BE2C (cell line): Measurements from ENCODE around the gene VPS26C.

Experiments used
- DNase-seq: peaks from one replicate; pipeline ENCODE4 v3.0.0-alpha.2; 2020
- H3K27me3 ChIP-seq: fragments of 250-450 bp; sonication (Bioruptor Pico); 2 replicates; pipeline ENCODE4 v1.5.1; 2020; ENCODE audit warnings: mild to moderate bottlenecking
- H3K36me3 ChIP-seq: fragments of 250-450 bp; sonication (Bioruptor Pico); 2 replicates; pipeline ENCODE4 v1.5.1; 2020; ENCODE audit warnings: mild to moderate bottlenecking
- H3K4me1 ChIP-seq: fragments of 250-450 bp; sonication (Bioruptor Pico); 2 replicates; pipeline ENCODE4 v1.5.1; 2020
- H3K4me3 ChIP-seq: 2 replicates; pipeline ENCODE4 v1.5.1; 2011; ENCODE audit warnings: low read depth, low read length
- H3K9me3 ChIP-seq: fragments of 250-450 bp; sonication (Bioruptor Pico); 2 replicates; pipeline ENCODE4 v1.5.1; 2020
- TF ChIP-seq, protein P1 (sequence below): IDR thresholded peaks from 2 replicates; pipeline ENCODE4 v1.5.1; 2012; ENCODE audit warnings: mild to moderate bottlenecking, low read depth, low read length

The VPS26C gene

DNA sequence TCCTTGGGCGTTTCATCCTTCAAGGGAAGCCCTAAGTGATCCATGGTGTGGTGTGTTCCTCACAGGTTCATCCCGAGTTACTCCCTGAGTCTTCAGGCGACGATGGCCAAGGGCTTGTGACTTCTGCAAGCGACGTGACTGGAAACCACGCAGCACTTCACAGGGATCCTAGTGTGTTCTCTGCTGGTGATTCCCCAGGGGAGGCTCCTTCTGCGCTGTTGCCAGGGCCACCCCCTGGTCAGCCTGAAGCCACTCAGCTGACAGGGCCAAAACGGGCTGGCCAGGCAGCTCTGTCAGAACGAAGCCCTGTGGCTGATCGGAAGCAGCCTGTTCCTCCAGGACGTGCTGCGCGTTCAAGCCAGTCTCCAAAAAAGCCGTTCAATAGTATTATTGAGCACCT lies 71.5 kb downstream of the VPS26C start:
- TF ChIP-seq, protein P1, sequence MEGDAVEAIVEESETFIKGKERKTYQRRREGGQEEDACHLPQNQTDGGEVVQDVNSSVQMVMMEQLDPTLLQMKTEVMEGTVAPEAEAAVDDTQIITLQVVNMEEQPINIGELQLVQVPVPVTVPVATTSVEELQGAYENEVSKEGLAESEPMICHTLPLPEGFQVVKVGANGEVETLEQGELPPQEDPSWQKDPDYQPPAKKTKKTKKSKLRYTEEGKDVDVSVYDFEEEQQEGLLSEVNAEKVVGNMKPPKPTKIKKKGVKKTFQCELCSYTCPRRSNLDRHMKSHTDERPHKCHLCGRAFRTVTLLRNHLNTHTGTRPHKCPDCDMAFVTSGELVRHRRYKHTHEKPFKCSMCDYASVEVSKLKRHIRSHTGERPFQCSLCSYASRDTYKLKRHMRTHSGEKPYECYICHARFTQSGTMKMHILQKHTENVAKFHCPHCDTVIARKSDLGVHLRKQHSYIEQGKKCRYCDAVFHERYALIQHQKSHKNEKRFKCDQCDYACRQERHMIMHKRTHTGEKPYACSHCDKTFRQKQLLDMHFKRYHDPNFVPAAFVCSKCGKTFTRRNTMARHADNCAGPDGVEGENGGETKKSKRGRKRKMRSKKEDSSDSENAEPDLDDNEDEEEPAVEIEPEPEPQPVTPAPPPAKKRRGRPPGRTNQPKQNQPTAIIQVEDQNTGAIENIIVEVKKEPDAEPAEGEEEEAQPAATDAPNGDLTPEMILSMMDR = no peak

DNA sequence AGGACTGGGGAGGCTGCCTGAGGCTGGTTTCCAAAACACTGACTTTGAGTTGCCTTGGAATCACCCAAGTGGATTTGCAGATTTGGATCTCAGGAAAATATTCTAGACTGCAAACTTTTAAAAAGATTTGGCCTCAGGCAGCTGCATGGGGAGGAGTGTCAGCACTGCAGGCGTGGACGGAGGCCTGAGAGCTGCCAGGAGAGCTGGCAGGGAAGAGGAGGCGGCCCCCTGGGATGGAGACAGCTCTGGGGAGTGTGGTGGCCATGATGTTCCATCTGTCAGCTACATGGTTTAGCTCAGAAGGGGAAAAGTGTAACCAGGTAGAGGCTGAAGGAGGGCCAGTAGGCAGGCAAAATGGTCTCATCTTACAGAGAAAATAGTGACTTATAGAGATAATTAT lies 72.1 kb downstream of the VPS26C start:
- H3K4me3 ChIP-seq = no peak overlapping the region
- no peaks in the 10 kb centered on the region for H3K27me3 ChIP-seq
- H3K9me3 ChIP-seq = no peaks in the 10 kb centered on the region
- DNase-seq = no peak
- TF ChIP-seq, protein P1 = no peak
- H3K4me1 ChIP-seq = no peaks in the 10 kb centered on the region
- peaks cover 45% of the 10 kb centered on the region for H3K36me3 ChIP-seq

More for the DNA sequence above, 71.5 kb downstream of the VPS26C start:
- Histone ChIP-seq H3K4me3 (no peak overlapping the region), H3K4me1 (no peaks in the 10 kb centered on the region), H3K36me3 (peaks cover 50% of the 10 kb centered on the region), H3K27me3 (no peaks in the 10 kb centered on the region), H3K9me3 (no peaks in the 10 kb centered on the region)
- no peak for DNase-seq

DNA sequence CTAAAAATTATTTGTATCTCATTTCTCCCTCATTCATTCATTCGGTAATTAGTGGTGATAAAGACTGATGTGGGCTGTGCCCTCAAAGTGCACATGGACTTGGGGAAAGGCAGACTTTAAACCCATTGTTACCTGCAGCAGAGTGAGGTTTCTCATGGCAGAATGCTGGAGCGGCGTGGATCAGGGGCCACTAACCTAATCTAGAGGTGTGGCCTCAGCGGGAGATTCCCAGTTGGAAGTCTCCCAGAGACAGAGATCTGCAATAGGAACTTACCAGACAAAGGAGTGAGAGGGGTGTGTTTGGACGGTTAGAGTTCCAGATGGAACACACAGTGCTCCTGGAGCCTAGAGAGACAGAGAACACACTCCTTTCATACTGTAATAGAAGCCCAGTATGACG lies 73.5 kb downstream of the VPS26C start:
- H3K27me3 ChIP-seq = no peaks in the 10 kb centered on the region
- no peaks in the 10 kb centered on the region for H3K9me3 ChIP-seq
- peaks cover 54% of the 10 kb centered on the region for H3K36me3 ChIP-seq
- H3K4me3 ChIP-seq = no peak overlapping the region
- TF ChIP-seq, protein P1 = no peak
- no peaks in the 10 kb centered on the region for H3K4me1 ChIP-seq
- DNase-seq = no peak

DNA sequence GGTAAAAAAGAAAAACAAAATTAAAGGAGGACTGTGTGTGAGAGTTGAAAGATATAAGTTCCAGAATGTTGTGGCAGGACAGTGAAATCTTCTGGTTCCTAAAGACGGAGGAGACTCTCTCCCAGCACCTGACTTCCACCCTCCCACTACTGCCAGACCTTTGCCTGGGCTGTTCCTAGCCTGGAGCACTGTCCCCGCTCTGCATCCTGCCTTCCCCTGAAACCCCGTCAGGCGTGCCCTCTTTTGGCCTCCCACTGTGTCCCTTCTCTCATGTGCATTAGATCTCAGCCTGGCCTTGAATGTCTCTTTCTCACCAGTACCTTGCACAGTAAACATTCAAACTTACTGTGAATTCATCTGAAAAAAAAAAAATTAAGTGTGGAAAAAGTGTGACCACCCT lies 74.1 kb downstream of the VPS26C start:
- Histone ChIP-seq H3K4me3 (no peak overlapping the region), H3K36me3 (peaks cover 57% of the 10 kb centered on the region), H3K27me3 (no peaks in the 10 kb centered on the region), H3K9me3 (no peaks in the 10 kb centered on the region), H3K4me1 (no peaks in the 10 kb centered on the region)
- TF ChIP-seq, protein P1 = no peak
- no peak for DNase-seq

DNA sequence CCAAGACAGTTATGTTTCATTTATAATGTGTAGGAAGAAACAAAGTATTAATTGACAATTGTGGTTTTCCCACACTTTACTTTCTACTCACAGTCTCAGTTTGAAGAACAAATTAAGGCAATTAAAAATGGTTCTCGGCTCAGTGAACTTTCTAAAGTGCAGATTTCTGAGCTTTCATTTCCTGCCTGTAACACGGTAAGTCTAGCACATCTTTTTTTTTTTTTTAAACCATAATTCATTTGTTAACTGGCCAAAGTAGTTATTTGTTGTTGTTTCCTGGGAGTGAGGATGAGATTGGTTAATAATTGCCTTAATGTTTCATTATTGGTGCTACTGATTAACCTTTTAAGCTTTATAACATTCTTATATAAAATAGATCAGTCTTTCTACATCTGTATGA lies 75.1 kb downstream of the VPS26C start:
- TF ChIP-seq, protein P1 = no peak
- Histone ChIP-seq H3K27me3 (no peaks in the 10 kb centered on the region), H3K4me3 (no peak overlapping the region), H3K9me3 (no peaks in the 10 kb centered on the region), H3K36me3 (peaks cover 63% of the 10 kb centered on the region), H3K4me1 (no peaks in the 10 kb centered on the region)
- DNase-seq = no peak

DNA sequence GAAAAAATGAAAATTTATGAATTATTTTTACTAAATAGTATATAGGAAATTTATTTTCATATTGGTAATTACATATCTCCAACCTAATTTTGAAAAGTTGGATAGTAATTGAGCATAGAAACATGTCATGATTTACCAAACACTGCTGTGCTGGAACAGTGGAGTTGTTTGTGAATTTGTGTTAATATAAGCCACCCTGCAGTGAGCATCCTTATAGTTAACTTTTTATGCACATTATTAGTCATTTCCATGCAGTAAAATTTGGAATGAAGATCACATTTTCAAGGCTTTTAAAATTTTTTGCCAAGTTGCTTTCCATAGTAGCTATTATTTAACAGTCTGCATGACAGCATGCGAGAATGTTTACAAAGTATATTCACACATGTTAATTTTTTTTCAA lies 78.3 kb downstream of the VPS26C start:
- Histone ChIP-seq H3K27me3 (no peaks in the 10 kb centered on the region), H3K4me3 (no peak overlapping the region), H3K9me3 (no peaks in the 10 kb centered on the region), H3K36me3 (peaks cover 54% of the 10 kb centered on the region), H3K4me1 (no peaks in the 10 kb centered on the region)
- TF ChIP-seq, protein P1 = no peak
- DNase-seq = no peak
